ENCODE results near the gene DPP3.

GRCh38 chr11:66448523-66448922 lies 31.7 kb upstream of the DPP3 start:
- no peak for TF ChIP-seq POLR2A (IDR thresholded peaks at IDR 0.05; ENCODE audit: low read depth, low read length)
- no peak for TF ChIP-seq CTCF (conservative IDR thresholded peaks at IDR 0.05; ENCODE audit: low read depth, low read length)
- no peak for TF ChIP-seq CEBPB (IDR thresholded peaks at IDR 0.05; ENCODE audit: low read depth, low read length)

All from IMR-90 (cell line).